MM.1S (cell line): ENCODE results near the gene DSE.
"Not testable (repeated sequence)": the region's sequence is repeated elsewhere in the genome, so short reads cannot be mapped to it uniquely, and the experiment has no call there.

Experiments used
- DNase-seq: peaks from one replicate; pipeline ENCODE4 v3.0.0-alpha.2; 2015
- H2AFZ ChIP-seq: fragments of 300-600 bp; sonication (generic); 2 replicates; pipeline ENCODE4 v1.6.0; 2016; ENCODE audit warnings: antibody characterized with exemption, low read length
- H3F3A ChIP-seq: fragments of 300-600 bp; sonication (generic); 2 replicates; pipeline ENCODE4 v1.6.1; 2016; ENCODE audit warnings: mild to moderate bottlenecking, antibody characterized with exemption, low read length, moderate library complexity, mixed read lengths; ENCODE audit not compliant: insufficient read depth
- H3K27ac ChIP-seq: fragments of 300-600 bp; sonication (generic); 2 replicates; pipeline ENCODE4 v1.5.1; 2016; ENCODE audit warnings: mild to moderate bottlenecking, low read length
- H3K27me3 ChIP-seq: fragments of 300-600 bp; sonication (generic); replicated peaks from 2 replicates; pipeline ENCODE4 v1.6.0; 2016; ENCODE audit warnings: low read length; ENCODE audit not compliant: insufficient read depth
- H3K36me3 ChIP-seq: fragments of 300-600 bp; sonication (generic); replicated peaks from 2 replicates; pipeline ENCODE4 v1.6.1; 2016; ENCODE audit warnings: mild to moderate bottlenecking, low read length, mixed read lengths; ENCODE audit not compliant: insufficient read depth
- H3K4me1 ChIP-seq: fragments of 300-600 bp; sonication (generic); 2 replicates; pipeline ENCODE4 v1.6.1; 2016; ENCODE audit warnings: low read length, mixed read lengths
- H3K4me2 ChIP-seq: fragments of 300-600 bp; sonication (generic); 2 replicates; pipeline ENCODE4 v1.6.0; 2016; ENCODE audit warnings: low read depth, low read length
- H3K4me3 ChIP-seq: fragments of 300-600 bp; sonication (generic); 2 replicates; pipeline ENCODE4 v1.5.1; 2016; ENCODE audit warnings: low read length, mixed read lengths
- H3K79me2 ChIP-seq: fragments of 300-600 bp; sonication (generic); 2 replicates; pipeline ENCODE4 v1.6.1; 2016; ENCODE audit warnings: mixed run types, low read length, mixed read lengths
- H3K9ac ChIP-seq: fragments of 300-600 bp; sonication (generic); 2 replicates; pipeline ENCODE4 v1.6.1; 2016; ENCODE audit warnings: low read length, mixed read lengths
- H3K9me2 ChIP-seq: fragments of 300-600 bp; sonication (generic); replicated peaks from 2 replicates; pipeline ENCODE4 v1.6.1; 2016; ENCODE audit warnings: mild to moderate bottlenecking, low read length, mixed read lengths; ENCODE audit not compliant: insufficient read depth
- H3K9me3 ChIP-seq: fragments of 300-600 bp; sonication (generic); replicated peaks from 2 replicates; pipeline ENCODE4 v1.6.1; 2016; ENCODE audit warnings: mild to moderate bottlenecking, low read length, mixed read lengths; ENCODE audit not compliant: insufficient read depth
- H4K20me1 ChIP-seq: fragments of 300-600 bp; sonication (generic); 2 replicates; pipeline ENCODE4 v1.6.1; 2016; ENCODE audit warnings: mild to moderate bottlenecking, low read length, moderate library complexity, mixed read lengths; ENCODE audit not compliant: insufficient read depth
- CTCF ChIP-seq: fragments of 300-600 bp; sonication (generic); IDR thresholded peaks from 2 replicates; pipeline ENCODE4 v1.5.1; 2016; ENCODE audit warnings: antibody characterized with exemption, low read length, mixed read lengths
- EZH2 ChIP-seq: fragments of 300-600 bp; sonication (generic); optimal IDR thresholded peaks from 2 replicates; pipeline ENCODE3; 2017; ENCODE audit warnings: low read depth, mild to moderate bottlenecking, antibody characterized with exemption, low read length, mixed read lengths
- EZH2phosphoT487 ChIP-seq: fragments of 300-600 bp; sonication (generic); IDR thresholded peaks from 2 replicates; pipeline ENCODE4 v1.6.1; 2018; ENCODE audit warnings: antibody characterized with exemption, low read length

DSE gene

GRCh38 chr6:116370760-116371119 is at the start of gene DSE:
TSS of gene DSE (plus strand) at chr6:116370947. CDS start at chr6:116399251, 28,304 bp downstream.
- no peaks in the 10 kb centered on the region for H3K9me2 ChIP-seq
- no peak within 1 kb of the TSS for H3K27ac ChIP-seq
- peak within 1 kb of the TSS; percentile 84 for H2AFZ ChIP-seq
- TF ChIP-seq EZH2phosphoT487 (no peak), EZH2 (no peak), CTCF (no peak)
- peak; percentile 48 for DNase-seq
- H3K9me3 ChIP-seq: no peaks in the 10 kb centered on the region
- H3K4me2 ChIP-seq: peak within 1 kb of the TSS; percentile 93
- no peaks in the 10 kb centered on the region for H3K36me3 ChIP-seq
- peaks cover 20% of the 10 kb centered on the region for H3F3A ChIP-seq
- peaks cover 10% of the 10 kb centered on the region; the same call in 1 of the 2 replicates for H3K27me3 ChIP-seq
- H3K4me3 ChIP-seq: peak within 1 kb of the TSS; percentile 65
- H3K4me1 ChIP-seq: peaks cover 13% of the 10 kb centered on the region
- H3K79me2 ChIP-seq: no peaks in the 10 kb centered on the region
- peak within 1 kb of the TSS; percentile 36; the same call in 1 of the 2 replicates for H3K9ac ChIP-seq
- H4K20me1 ChIP-seq: no peaks in the 10 kb centered on the region

- not testable (repeated sequence) for H3K4me1 ChIP-seq, H3K36me3 ChIP-seq, H3F3A ChIP-seq, H4K20me1 ChIP-seq, DNase-seq, H2AFZ ChIP-seq, H3K9me2 ChIP-seq, H3K4me2 ChIP-seq, H3K79me2 ChIP-seq, H3K4me3 ChIP-seq, H3K27me3 ChIP-seq, H3K27ac ChIP-seq, H3K9me3 ChIP-seq, H3K9ac ChIP-seq
These were observed 48.8 kb upstream of the DSE start for GRCh38 chr6:116321933-116322332.

GRCh38 chr6:116323863-116324262 is 46.9 kb upstream of the DSE start:
- H3K4me2 ChIP-seq: no peak overlapping the region
- no peaks in the 10 kb centered on the region for H3K27me3 ChIP-seq
- TF ChIP-seq EZH2phosphoT487 (no peak), CTCF (no peak), EZH2 (no peak)
- no peak for DNase-seq
- H3K36me3 ChIP-seq: no peaks in the 10 kb centered on the region
- H3K9me2 ChIP-seq: no peaks in the 10 kb centered on the region
- no peaks in the 10 kb centered on the region for H3K4me1 ChIP-seq
- no peaks in the 10 kb centered on the region for H3F3A ChIP-seq
- no peaks in the 10 kb centered on the region for H3K79me2 ChIP-seq
- no peaks in the 10 kb centered on the region for H3K9me3 ChIP-seq
- no peak overlapping the region for H2AFZ ChIP-seq
- no peak overlapping the region for H3K9ac ChIP-seq
- no peaks in the 10 kb centered on the region for H4K20me1 ChIP-seq
- no peak overlapping the region for H3K4me3 ChIP-seq
- no peak overlapping the region for H3K27ac ChIP-seq

DNA sequence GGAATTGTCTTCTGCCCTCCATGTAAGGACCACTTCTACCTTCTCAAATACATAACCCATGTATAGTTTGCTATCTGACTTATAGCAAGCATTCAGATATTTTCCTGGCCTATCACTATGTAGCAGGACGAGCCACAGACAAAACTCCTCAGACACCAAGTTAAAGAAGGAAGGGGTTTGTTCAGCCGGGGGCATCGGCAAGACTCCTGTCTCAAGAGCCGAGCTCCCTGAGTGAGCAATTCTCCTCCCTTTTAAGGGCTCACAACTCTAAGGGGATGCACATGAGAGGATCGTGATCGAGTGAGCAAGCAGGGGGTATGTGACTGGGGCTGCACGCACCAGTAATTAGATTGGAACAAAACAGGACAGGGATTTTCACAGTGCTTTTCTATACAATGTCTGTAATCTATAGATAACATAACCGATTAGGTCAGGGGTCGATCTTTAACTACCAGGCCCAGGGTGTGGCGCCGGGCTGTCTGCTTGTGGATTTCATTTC is 45.1 kb upstream of the DSE start:
- H4K20me1 ChIP-seq, H3K9me2 ChIP-seq, H3K9ac ChIP-seq, H3K4me3 ChIP-seq, H2AFZ ChIP-seq, H3K27me3 ChIP-seq, H3K4me1 ChIP-seq, H3K79me2 ChIP-seq, DNase-seq, H3K4me2 ChIP-seq, H3K36me3 ChIP-seq, H3K27ac ChIP-seq, H3F3A ChIP-seq, H3K9me3 ChIP-seq: not testable (repeated sequence)
